GM12892 (cell line): ENCODE data around the gene DLG2.

Experiments used
- POLR2A ChIP-seq: IDR thresholded peaks from 2 replicates; pipeline ENCODE4 v1.6.1; 2011; ENCODE audit warnings: low read depth, low read length, control low read depth
- TAF1 ChIP-seq: IDR thresholded peaks from 2 replicates; pipeline ENCODE4 v1.6.1; 2011; ENCODE audit warnings: low read depth, mild to moderate bottlenecking, control low read depth, low read length, borderline replicate concordance

DNA sequence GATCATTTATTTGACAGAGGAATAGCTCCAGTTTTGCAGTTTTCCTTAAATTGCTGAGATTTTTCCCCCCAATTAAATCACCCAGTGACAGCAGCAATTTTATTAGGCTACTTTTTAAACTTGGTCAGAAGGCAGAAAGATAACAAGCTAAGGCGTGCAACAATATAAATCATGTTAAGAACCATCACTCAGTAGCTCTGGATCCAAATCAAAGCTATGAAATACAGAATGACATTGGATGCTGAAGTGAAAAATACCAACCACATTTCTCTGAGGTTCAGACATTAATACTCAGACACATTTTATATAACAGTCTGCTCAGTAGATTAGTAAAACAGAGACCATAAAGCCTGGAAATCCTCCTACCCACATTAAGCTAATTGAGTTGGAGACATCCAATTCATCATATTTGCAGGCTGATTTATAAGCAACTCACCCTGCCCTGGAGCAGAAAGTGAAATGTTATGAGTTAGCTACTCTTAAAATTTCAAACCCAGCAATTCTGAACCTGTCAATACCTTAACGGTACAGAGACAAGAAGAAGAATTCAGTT is 1108.4 kb downstream of the DLG2 start:
- no peak for TF ChIP-seq POLR2A
- TF ChIP-seq TAF1 = no peak
